ES-I3 (cell line): ENCODE results near the gene MACF1.

ENCODE experiments used
- H3K36me3 ChIP-seq: 2 replicates; pipeline ENCODE4 v1.6.1; 2013; ENCODE audit warnings: mild to moderate bottlenecking, low read length, control low read depth, moderate library complexity; ENCODE audit not compliant: insufficient read depth
- H3K4me1 ChIP-seq: 2 replicates; pipeline ENCODE4 v1.6.1; 2013; ENCODE audit warnings: mild to moderate bottlenecking, control low read depth, low read length; ENCODE audit not compliant: insufficient read depth
- H3K9ac ChIP-seq: 2 replicates; pipeline ENCODE4 v1.6.1; 2013; ENCODE audit warnings: low read depth, mild to moderate bottlenecking, low read length, moderate library complexity
- H3K9me3 ChIP-seq: 2 replicates; pipeline ENCODE4 v1.6.1; 2013; ENCODE audit warnings: mild to moderate bottlenecking, low read length, moderate library complexity; ENCODE audit not compliant: control insufficient read depth, insufficient read depth

MACF1 gene

DNA sequence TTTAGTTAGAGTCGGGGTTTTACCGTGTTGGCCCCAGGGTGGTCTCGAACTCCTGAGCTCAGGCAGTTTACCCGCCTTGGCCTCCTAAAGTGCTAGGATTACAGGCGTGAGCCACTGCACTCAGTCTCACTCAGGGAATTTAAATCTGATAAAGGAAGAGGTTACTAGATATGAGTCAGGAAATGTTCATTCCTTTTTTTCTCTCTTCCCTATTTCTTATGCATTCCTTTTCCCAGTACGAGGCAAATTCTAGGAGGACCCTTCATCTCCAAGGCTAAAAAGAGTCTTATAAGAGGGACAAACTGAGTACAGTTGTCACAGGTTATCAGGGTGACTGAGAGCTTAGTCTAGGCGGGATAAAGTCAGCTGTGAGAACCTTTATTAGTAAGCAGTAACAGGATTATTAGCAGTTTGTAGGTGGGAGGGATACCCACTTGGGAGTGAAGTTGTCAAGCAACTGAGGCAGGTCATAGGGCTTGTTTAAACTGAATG is 9.1 kb downstream of the MACF1 start:
- Histone ChIP-seq H3K9ac (no peak overlapping the region), H3K9me3 (no peaks in the 10 kb centered on the region), H3K4me1 (peaks cover 22% of the 10 kb centered on the region), H3K36me3 (0 out of 2 replicates have a peak, but pooled peaks cover 3% of the 10 kb centered on the region)

GRCh38 chr1:39214021-39214713 is 9.7 kb downstream of the MACF1 start:
- Histone ChIP-seq H3K9ac (no peak overlapping the region), H3K36me3 (0 out of 2 replicates have a peak, but pooled peaks cover 3% of the 10 kb centered on the region), H3K9me3 (no peaks in the 10 kb centered on the region), H3K4me1 (peaks cover 22% of the 10 kb centered on the region)

DNA sequence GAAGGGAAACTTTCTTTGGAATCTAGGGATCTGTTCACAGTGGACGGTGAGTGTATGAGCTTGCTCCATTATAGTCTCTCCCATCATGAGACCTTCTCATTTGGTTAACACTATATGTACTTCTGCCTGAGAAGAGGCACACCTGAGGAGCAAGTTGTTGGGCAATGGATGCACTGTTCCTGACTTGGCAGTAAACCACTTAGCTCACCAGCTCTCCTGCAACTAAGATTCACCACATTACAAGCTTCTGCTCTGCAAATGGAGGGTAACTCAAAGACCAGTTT is 10.2 kb downstream of the MACF1 start:
- Histone ChIP-seq H3K36me3 (0 out of 2 replicates have a peak, but pooled peaks cover 3% of the 10 kb centered on the region), H3K4me1 (peaks cover 22% of the 10 kb centered on the region), H3K9ac (no peak overlapping the region), H3K9me3 (no peaks in the 10 kb centered on the region)

DNA sequence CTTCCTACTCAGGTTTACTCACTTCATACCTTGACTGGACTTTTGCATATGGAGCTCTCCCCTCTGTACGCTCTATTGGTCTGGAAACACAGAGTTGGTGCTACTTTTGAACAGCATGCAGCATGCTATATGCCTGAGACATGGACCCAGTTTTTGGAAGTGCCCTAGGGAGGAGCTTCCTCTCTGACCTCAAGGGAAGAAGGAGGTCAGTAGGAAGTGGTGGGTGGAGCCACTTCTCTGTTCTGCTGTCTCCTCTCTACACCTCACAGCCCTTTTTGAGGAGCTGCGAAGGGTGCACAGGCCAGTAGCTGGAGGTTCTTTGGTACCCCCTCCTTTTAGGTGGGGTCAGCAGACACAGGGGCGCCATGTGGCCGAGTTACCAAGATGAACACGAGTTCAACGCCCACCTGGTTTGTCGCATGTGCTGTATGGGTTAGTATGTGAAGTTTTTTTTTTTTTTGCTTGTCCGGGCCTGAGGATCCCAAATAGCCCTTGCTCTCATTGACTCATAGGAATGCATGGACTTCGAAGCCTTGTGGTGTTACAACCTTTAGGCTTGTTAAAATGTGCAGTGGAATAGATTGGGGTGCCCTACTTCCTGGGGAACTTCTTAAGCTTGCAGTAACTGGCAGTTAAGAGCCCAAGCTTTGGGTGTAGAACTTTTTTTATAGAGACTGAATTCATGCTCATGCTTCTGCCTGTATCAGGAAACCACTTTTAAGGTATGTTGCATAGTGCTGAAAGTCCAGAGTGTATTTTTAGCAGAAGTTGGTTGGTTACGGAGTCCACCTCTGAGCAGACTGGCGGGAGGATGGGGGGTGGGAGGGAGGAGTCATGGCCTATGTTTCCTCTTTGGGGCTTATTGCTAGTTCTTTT is 10.7 kb downstream of the MACF1 start:
- no peak overlapping the region for H3K9ac ChIP-seq
- H3K36me3 ChIP-seq = 0 out of 2 replicates have a peak, but pooled peaks cover 3% of the 10 kb centered on the region
- H3K9me3 ChIP-seq = no peaks in the 10 kb centered on the region
- H3K4me1 ChIP-seq = peaks cover 22% of the 10 kb centered on the region

GRCh38 chr1:39216771-39217170 is 12.3 kb downstream of the MACF1 start:
- no peak overlapping the region for H3K9ac ChIP-seq
- peaks cover 27% of the 10 kb centered on the region for H3K4me1 ChIP-seq
- 0 out of 2 replicates have a peak, but pooled peaks cover 3% of the 10 kb centered on the region for H3K36me3 ChIP-seq

GRCh38 chr1:39220891-39221870 is 16.7 kb downstream of the MACF1 start:
- Histone ChIP-seq H3K9me3 (no peaks in the 10 kb centered on the region), H3K9ac (no peak overlapping the region), H3K4me1 (peaks cover 25% of the 10 kb centered on the region), H3K36me3 (no peaks in the 10 kb centered on the region)

More at GRCh38 chr1:39216771-39217170, 12.3 kb downstream of the MACF1 start:
- no peaks in the 10 kb centered on the region for H3K9me3 ChIP-seq

DNA sequence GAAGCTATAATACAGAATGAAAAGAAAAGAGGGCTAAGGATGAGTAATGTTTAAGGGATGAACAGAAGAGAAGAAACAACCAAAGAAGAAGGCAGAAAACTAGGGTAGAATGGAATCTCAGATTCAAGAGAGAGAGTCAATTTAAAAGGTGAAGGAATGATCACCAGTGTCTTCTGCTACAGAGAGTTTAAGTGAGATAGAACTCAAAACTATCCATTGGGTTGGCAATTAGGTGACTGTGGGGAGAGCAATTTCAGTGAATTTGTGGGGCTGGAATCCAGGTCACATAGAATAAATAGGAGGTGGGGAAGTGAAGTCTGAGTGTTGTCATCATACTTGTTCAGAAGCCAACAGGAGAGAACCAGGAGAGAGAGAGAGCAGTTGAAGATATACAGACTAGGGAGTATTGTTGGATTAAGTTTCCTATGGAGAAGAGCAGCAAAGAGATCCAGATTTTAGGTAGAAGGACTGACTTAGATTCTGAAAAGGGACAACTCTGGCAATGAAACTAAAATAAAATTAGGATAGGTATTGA is 19.9 kb downstream of the MACF1 start:
- Histone ChIP-seq H3K9me3 (no peaks in the 10 kb centered on the region), H3K9ac (no peak overlapping the region), H3K4me1 (peaks cover 28% of the 10 kb centered on the region)

GRCh38 chr1:39226836-39227235 is 22.3 kb downstream of the MACF1 start:
- H3K36me3 ChIP-seq = no peaks in the 10 kb centered on the region
- H3K4me1 ChIP-seq = peaks cover 40% of the 10 kb centered on the region
- H3K9ac ChIP-seq = no peak overlapping the region
- H3K9me3 ChIP-seq = no peaks in the 10 kb centered on the region

More for the DNA sequence above, 19.9 kb downstream of the MACF1 start:
- no peaks in the 10 kb centered on the region for H3K36me3 ChIP-seq

GRCh38 chr1:39228252-39228651 is 23.8 kb downstream of the MACF1 start:
- Histone ChIP-seq H3K36me3 (no peaks in the 10 kb centered on the region), H3K9me3 (no peaks in the 10 kb centered on the region), H3K4me1 (peaks cover 33% of the 10 kb centered on the region), H3K9ac (no peak overlapping the region)

DNA sequence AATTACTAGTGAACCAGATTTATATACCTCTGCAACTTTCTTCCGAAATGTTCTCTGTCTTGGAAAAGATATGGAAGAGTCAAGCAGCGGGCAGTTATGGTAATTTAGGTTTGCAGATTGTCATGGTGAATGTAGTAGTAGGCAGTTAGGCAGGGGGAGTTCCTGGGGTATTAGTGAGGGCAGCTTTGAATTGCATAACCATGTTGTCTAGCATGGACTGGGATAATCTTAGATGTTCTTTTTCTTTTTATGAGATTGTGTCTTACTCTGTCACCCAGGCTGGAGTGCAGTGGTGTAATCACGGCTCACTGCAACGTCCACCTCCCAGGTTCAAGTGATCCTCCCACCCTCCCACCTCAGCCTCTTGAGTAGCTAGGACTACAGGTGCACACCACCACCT is 25.0 kb downstream of the MACF1 start:
- Histone ChIP-seq H3K36me3 (no peaks in the 10 kb centered on the region), H3K4me1 (peaks cover 29% of the 10 kb centered on the region), H3K9ac (no peak overlapping the region), H3K9me3 (no peaks in the 10 kb centered on the region)

GRCh38 chr1:39230261-39231190 is 26.0 kb downstream of the MACF1 start:
- H3K9me3 ChIP-seq = no peaks in the 10 kb centered on the region
- no peak overlapping the region for H3K9ac ChIP-seq
- H3K36me3 ChIP-seq = peaks cover 3% of the 10 kb centered on the region
- H3K4me1 ChIP-seq = peaks cover 28% of the 10 kb centered on the region

GRCh38 chr1:39236971-39237370 is 32.5 kb downstream of the MACF1 start:
- peaks cover 7% of the 10 kb centered on the region for H3K36me3 ChIP-seq
- no peaks in the 10 kb centered on the region for H3K9me3 ChIP-seq
- no peak overlapping the region for H3K9ac ChIP-seq
- 0 out of 2 replicates have a peak, but pooled peaks cover 5% of the 10 kb centered on the region for H3K4me1 ChIP-seq

DNA sequence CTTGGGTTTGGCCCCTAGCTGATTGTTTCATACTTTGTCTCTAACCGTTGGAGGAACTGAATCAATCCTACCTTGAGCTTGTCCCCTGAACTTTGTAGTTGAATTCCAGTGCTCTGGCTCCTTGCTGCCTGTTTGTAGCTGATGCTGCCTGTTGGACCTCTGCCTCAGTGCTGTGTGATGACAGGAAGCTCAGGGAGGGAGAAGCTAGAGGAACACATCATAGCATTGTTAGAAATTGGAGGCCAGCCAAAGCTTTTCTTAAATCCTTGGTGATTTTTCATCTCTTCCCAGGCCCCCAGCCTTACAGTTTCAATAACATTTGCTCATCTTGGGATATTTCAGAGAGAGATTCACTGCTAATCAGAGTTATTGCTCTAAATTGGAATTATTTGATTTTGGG is 34.0 kb downstream of the MACF1 start:
- Histone ChIP-seq H3K36me3 (peaks cover 7% of the 10 kb centered on the region), H3K4me1 (no peaks in the 10 kb centered on the region), H3K9ac (no peak overlapping the region), H3K9me3 (no peaks in the 10 kb centered on the region)
